ENCODE data around the gene MYO16. TPM values are rescaled to one million over a fixed set of nuclear protein-coding genes. Genes with fewer than 3 reads are reported as not detected.

MYO16 gene
- total and polyA plus RNA-seq, 7 donors: 0.01 to 0.46 (median 0.30) TPM

DNA sequence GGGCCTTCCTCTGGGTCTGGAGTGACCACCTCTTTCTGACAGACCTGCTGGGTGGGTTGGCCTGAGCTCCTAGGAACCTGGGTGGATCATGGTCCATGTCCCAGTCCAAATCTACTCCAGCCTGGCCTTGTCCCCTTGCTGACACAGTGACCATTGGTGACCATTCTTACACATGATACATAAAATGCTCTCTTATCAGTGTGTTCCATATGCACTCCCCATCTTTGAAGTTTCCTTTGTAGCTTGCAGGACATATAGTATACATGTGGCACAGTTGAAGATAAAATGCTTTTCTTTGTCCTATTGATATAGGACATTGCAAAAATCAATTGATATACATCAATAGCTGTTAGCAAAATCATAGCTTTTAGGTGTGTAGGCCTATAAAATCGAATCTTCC, 291.8 kb downstream of the MYO16 start:
- ATAC-seq: no peak
- WGBS, 3 donors: 50 to 59% (median 51%) methylated on average over 1 of the region's 1 CpG

DNA sequence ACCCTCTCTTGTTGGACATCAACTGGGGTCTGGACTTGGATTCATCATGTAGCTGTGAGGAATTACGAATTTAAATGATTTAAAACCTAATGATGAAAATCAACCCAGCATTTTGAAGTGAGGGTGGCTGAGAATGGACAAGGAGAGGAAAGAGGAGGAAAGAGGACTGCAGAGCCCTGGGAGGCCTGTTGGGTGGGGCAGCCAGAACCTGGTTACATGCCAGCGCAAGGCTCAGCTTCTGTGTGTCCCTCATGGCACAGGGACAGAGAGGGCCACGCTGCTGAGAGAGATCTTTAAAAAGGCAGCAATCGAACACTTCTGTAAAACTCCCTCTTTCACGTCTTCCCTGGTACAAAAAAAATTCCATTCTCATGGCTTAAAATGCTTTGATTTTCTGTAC, 292.7 kb downstream of the MYO16 start:
- TF ChIP-seq, protein P1, sequence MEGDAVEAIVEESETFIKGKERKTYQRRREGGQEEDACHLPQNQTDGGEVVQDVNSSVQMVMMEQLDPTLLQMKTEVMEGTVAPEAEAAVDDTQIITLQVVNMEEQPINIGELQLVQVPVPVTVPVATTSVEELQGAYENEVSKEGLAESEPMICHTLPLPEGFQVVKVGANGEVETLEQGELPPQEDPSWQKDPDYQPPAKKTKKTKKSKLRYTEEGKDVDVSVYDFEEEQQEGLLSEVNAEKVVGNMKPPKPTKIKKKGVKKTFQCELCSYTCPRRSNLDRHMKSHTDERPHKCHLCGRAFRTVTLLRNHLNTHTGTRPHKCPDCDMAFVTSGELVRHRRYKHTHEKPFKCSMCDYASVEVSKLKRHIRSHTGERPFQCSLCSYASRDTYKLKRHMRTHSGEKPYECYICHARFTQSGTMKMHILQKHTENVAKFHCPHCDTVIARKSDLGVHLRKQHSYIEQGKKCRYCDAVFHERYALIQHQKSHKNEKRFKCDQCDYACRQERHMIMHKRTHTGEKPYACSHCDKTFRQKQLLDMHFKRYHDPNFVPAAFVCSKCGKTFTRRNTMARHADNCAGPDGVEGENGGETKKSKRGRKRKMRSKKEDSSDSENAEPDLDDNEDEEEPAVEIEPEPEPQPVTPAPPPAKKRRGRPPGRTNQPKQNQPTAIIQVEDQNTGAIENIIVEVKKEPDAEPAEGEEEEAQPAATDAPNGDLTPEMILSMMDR (IDR thresholded peaks at IDR 0.05): no peak
- no peak overlapping the region for H3K27ac ChIP-seq
- no peak for DNase-seq
- H3K9me3 ChIP-seq: no peaks in the 10 kb centered on the region
- no peaks in the 10 kb centered on the region for H3K36me3 ChIP-seq (ENCODE audit: insufficient read depth in 1 of 2, low read depth in 1 of 2)
- H3K4me3 ChIP-seq: no peak overlapping the region
- no peak for ATAC-seq
- no peaks in the 10 kb centered on the region for H3K27me3 ChIP-seq (ENCODE audit: insufficient read depth in 3 of 3, low read length in 2 of 3)
- intact Hi-C loops (cut with DNase I): no loop called here
- no peaks in the 10 kb centered on the region for H3K4me1 ChIP-seq
- 56 to 61% (median 61%) methylated on average over 5 of the region's 5 CpGs for WGBS, 3 donors

More for the DNA sequence above, 291.8 kb downstream of the MYO16 start:
- Histone ChIP-seq H3K9me3 (no peaks in the 10 kb centered on the region), H3K27ac (no peak overlapping the region), H3K36me3 (ENCODE audit: insufficient read depth in 1 of 2, low read depth in 1 of 2) (no peaks in the 10 kb centered on the region), H3K4me1 (no peaks in the 10 kb centered on the region), H3K4me3 (no peak overlapping the region), H3K27me3 (ENCODE audit: insufficient read depth in 3 of 3, low read length in 2 of 3) (no peaks in the 10 kb centered on the region)
- TF ChIP-seq, protein P1 (IDR thresholded peaks at IDR 0.05): no peak
- intact Hi-C loops (cut with DNase I): no loop called here
- DNase-seq: no peak

GRCh38 chr13:108923386-108924047, 294.1 kb downstream of the MYO16 start:
- 85 to 88% (median 88%) methylated on average over 15 of the region's 15 CpGs for WGBS, 3 donors
- H3K9me3 ChIP-seq: no peaks in the 10 kb centered on the region
- no peak overlapping the region for H3K4me3 ChIP-seq
- TF ChIP-seq, protein P1 (IDR thresholded peaks at IDR 0.05): no peak
- H3K27ac ChIP-seq: no peak overlapping the region
- H3K27me3 ChIP-seq (ENCODE audit: insufficient read depth in 3 of 3, low read length in 2 of 3): peaks cover 0 to 2% (median 0%) of the 10 kb centered on the region in 3 donors
- ATAC-seq (no peak), DNase-seq (no peak)
- intact Hi-C loops (cut with DNase I): no loop called here
- no peaks in the 10 kb centered on the region for H3K36me3 ChIP-seq (ENCODE audit: insufficient read depth in 1 of 2, low read depth in 1 of 2)
- H3K4me1 ChIP-seq: no peaks in the 10 kb centered on the region

- H3K4me3 ChIP-seq: no peak overlapping the region
- no peak overlapping the region for H3K27ac ChIP-seq
- no peaks in the 10 kb centered on the region for H3K36me3 ChIP-seq (ENCODE audit: insufficient read depth in 1 of 2, low read depth in 1 of 2)
- 69 to 76% (median 71%) methylated on average over 5 of the region's 5 CpGs for WGBS, 3 donors
- H3K9me3 ChIP-seq: no peaks in the 10 kb centered on the region
- no peaks in the 10 kb centered on the region for H3K4me1 ChIP-seq
- ATAC-seq (no peak), DNase-seq (no peak)
- TF ChIP-seq, protein P1 (IDR thresholded peaks at IDR 0.05): no peak
- peaks cover 0 to 2% (median 0%) of the 10 kb centered on the region in 3 donors for H3K27me3 ChIP-seq (ENCODE audit: insufficient read depth in 3 of 3, low read length in 2 of 3)
- intact Hi-C loops (cut with DNase I): no loop called here
Measured at GRCh38 chr13:108924134-108924533, 294.7 kb downstream of the MYO16 start.

GRCh38 chr13:108924541-108924940, 295.1 kb downstream of the MYO16 start:
- Histone ChIP-seq H3K4me3 (no peak overlapping the region), H3K4me1 (no peaks in the 10 kb centered on the region), H3K27me3 (ENCODE audit: insufficient read depth in 3 of 3, low read length in 2 of 3) (peaks cover 0 to 2% (median 0%) of the 10 kb centered on the region in 3 donors), H3K27ac (no peak overlapping the region), H3K36me3 (ENCODE audit: insufficient read depth in 1 of 2, low read depth in 1 of 2) (no peaks in the 10 kb centered on the region), H3K9me3 (no peaks in the 10 kb centered on the region)
- ATAC-seq: no peak
- WGBS, 3 donors: 89 to 92% (median 90%) methylated on average over 11 of the region's 11 CpGs
- DNase-seq: no peak
- TF ChIP-seq, protein P1 (IDR thresholded peaks at IDR 0.05): no peak
- intact Hi-C loops (cut with DNase I): no loop called here

Data from psoas muscle (tissue), 8 donors.